ENCODE data around the gene SH2D1A.

SH2D1A gene

GRCh38 chrX:124337916-124338315, 8.4 kb upstream of the SH2D1A start:
- no peaks in the 10 kb centered on the region for H3K36me3 ChIP-seq (ENCODE audit: control insufficient read depth in 2 of 2, insufficient read depth in 2 of 2, low read length in 2 of 2)
- no peaks in the 10 kb centered on the region for H3K4me1 ChIP-seq (ENCODE audit: control insufficient read depth, insufficient read depth, low read length)
- no peak overlapping the region for H3K4me3 ChIP-seq (ENCODE audit: low read length in 2 of 2)
- H3K27ac ChIP-seq (ENCODE audit: low read length) = no peak overlapping the region
- H3K9me3 ChIP-seq (ENCODE audit: control insufficient read depth in 2 of 2, low read length in 2 of 2) = no peaks in the 10 kb centered on the region
- no peaks in the 10 kb centered on the region for H3K27me3 ChIP-seq (ENCODE audit: control insufficient read depth in 1 of 2, insufficient read depth in 2 of 2, low read length in 2 of 2)
- no peak overlapping the region for H3K9ac ChIP-seq (ENCODE audit: low read length in 2 of 2)

- no peak overlapping the region for H3K27ac ChIP-seq (ENCODE audit: low read length)
Measured at GRCh38 chrX:124338733-124339514, 7.4 kb upstream of the SH2D1A start.

GRCh38 chrX:124341396-124342132, 4.8 kb upstream of the SH2D1A start:
- Histone ChIP-seq H3K27ac (ENCODE audit: low read length) (no peak overlapping the region), H3K4me3 (ENCODE audit: low read length in 2 of 2) (no peak overlapping the region), H3K9ac (ENCODE audit: low read length in 2 of 2) (no peak overlapping the region), H3K36me3 (ENCODE audit: control insufficient read depth in 2 of 2, insufficient read depth in 2 of 2, low read length in 2 of 2) (no peaks in the 10 kb centered on the region), H3K4me1 (ENCODE audit: control insufficient read depth, insufficient read depth, low read length) (no peaks in the 10 kb centered on the region), H3K9me3 (ENCODE audit: control insufficient read depth in 2 of 2, low read length in 2 of 2) (no peaks in the 10 kb centered on the region), H3K27me3 (ENCODE audit: control insufficient read depth in 1 of 2, insufficient read depth in 2 of 2, low read length in 2 of 2) (no peaks in the 10 kb centered on the region)

More at GRCh38 chrX:124338733-124339514, 7.4 kb upstream of the SH2D1A start:
- Histone ChIP-seq H3K4me1 (ENCODE audit: control insufficient read depth, insufficient read depth, low read length) (no peaks in the 10 kb centered on the region), H3K36me3 (ENCODE audit: control insufficient read depth in 2 of 2, insufficient read depth in 2 of 2, low read length in 2 of 2) (no peaks in the 10 kb centered on the region), H3K27me3 (ENCODE audit: control insufficient read depth in 1 of 2, insufficient read depth in 2 of 2, low read length in 2 of 2) (no peaks in the 10 kb centered on the region), H3K4me3 (ENCODE audit: low read length in 2 of 2) (no peak overlapping the region), H3K9ac (ENCODE audit: low read length in 2 of 2) (no peak overlapping the region), H3K9me3 (ENCODE audit: control insufficient read depth in 2 of 2, low read length in 2 of 2) (no peaks in the 10 kb centered on the region)

GRCh38 chrX:124342174-124342867, 4.0 kb upstream of the SH2D1A start:
- no peak overlapping the region for H3K4me3 ChIP-seq (ENCODE audit: low read length in 2 of 2)
- no peaks in the 10 kb centered on the region for H3K9me3 ChIP-seq (ENCODE audit: control insufficient read depth in 2 of 2, low read length in 2 of 2)
- H3K36me3 ChIP-seq (ENCODE audit: control insufficient read depth in 2 of 2, insufficient read depth in 2 of 2, low read length in 2 of 2) = no peaks in the 10 kb centered on the region
- H3K27ac ChIP-seq (ENCODE audit: low read length) = no peak overlapping the region
- no peaks in the 10 kb centered on the region for H3K27me3 ChIP-seq (ENCODE audit: control insufficient read depth in 1 of 2, insufficient read depth in 2 of 2, low read length in 2 of 2)
- H3K9ac ChIP-seq (ENCODE audit: low read length in 2 of 2) = no peak overlapping the region
- no peaks in the 10 kb centered on the region for H3K4me1 ChIP-seq (ENCODE audit: control insufficient read depth, insufficient read depth, low read length)

GRCh38 chrX:124343016-124343415, 3.3 kb upstream of the SH2D1A start:
- Histone ChIP-seq H3K9me3 (ENCODE audit: control insufficient read depth in 2 of 2, low read length in 2 of 2) (no peaks in the 10 kb centered on the region), H3K4me1 (ENCODE audit: control insufficient read depth, insufficient read depth, low read length) (no peaks in the 10 kb centered on the region), H3K27me3 (ENCODE audit: control insufficient read depth in 1 of 2, insufficient read depth in 2 of 2, low read length in 2 of 2) (no peaks in the 10 kb centered on the region), H3K4me3 (ENCODE audit: low read length in 2 of 2) (no peak overlapping the region), H3K9ac (ENCODE audit: low read length in 2 of 2) (no peak overlapping the region), H3K27ac (ENCODE audit: low read length) (no peak overlapping the region), H3K36me3 (ENCODE audit: control insufficient read depth in 2 of 2, insufficient read depth in 2 of 2, low read length in 2 of 2) (no peaks in the 10 kb centered on the region)

GRCh38 chrX:124344246-124344645, 2.1 kb upstream of the SH2D1A start:
- Histone ChIP-seq H3K9me3 (ENCODE audit: control insufficient read depth in 2 of 2, low read length in 2 of 2) (no peaks in the 10 kb centered on the region), H3K36me3 (ENCODE audit: control insufficient read depth in 2 of 2, insufficient read depth in 2 of 2, low read length in 2 of 2) (no peaks in the 10 kb centered on the region), H3K27me3 (ENCODE audit: control insufficient read depth in 1 of 2, insufficient read depth in 2 of 2, low read length in 2 of 2) (no peaks in the 10 kb centered on the region), H3K27ac (ENCODE audit: low read length) (no peak overlapping the region), H3K4me1 (ENCODE audit: control insufficient read depth, insufficient read depth, low read length) (no peaks in the 10 kb centered on the region), H3K9ac (ENCODE audit: low read length in 2 of 2) (no peak overlapping the region), H3K4me3 (ENCODE audit: low read length in 2 of 2) (no peak overlapping the region)

GRCh38 chrX:124346877-124347241, 496 bp downstream of the SH2D1A start:
- no peak overlapping the region for H3K9ac ChIP-seq (ENCODE audit: low read length in 2 of 2)
- no peaks in the 10 kb centered on the region for H3K27me3 ChIP-seq (ENCODE audit: control insufficient read depth in 1 of 2, insufficient read depth in 2 of 2, low read length in 2 of 2)
- H3K4me3 ChIP-seq (ENCODE audit: low read length in 2 of 2) = no peak overlapping the region
- H3K4me1 ChIP-seq (ENCODE audit: control insufficient read depth, insufficient read depth, low read length) = no peaks in the 10 kb centered on the region
- H3K9me3 ChIP-seq (ENCODE audit: control insufficient read depth in 2 of 2, low read length in 2 of 2) = no peaks in the 10 kb centered on the region
- H3K27ac ChIP-seq (ENCODE audit: low read length) = no peak overlapping the region
- no peaks in the 10 kb centered on the region for H3K36me3 ChIP-seq (ENCODE audit: control insufficient read depth in 2 of 2, insufficient read depth in 2 of 2, low read length in 2 of 2)

GRCh38 chrX:124347242-124347641, 879 bp downstream of the SH2D1A start:
- Histone ChIP-seq H3K36me3 (ENCODE audit: control insufficient read depth in 2 of 2, insufficient read depth in 2 of 2, low read length in 2 of 2) (no peaks in the 10 kb centered on the region), H3K9me3 (ENCODE audit: control insufficient read depth in 2 of 2, low read length in 2 of 2) (no peaks in the 10 kb centered on the region), H3K27me3 (ENCODE audit: control insufficient read depth in 1 of 2, insufficient read depth in 2 of 2, low read length in 2 of 2) (no peaks in the 10 kb centered on the region), H3K4me3 (ENCODE audit: low read length in 2 of 2) (no peak overlapping the region), H3K9ac (ENCODE audit: low read length in 2 of 2) (no peak overlapping the region), H3K27ac (ENCODE audit: low read length) (no peak overlapping the region), H3K4me1 (ENCODE audit: control insufficient read depth, insufficient read depth, low read length) (no peaks in the 10 kb centered on the region)

GRCh38 chrX:124348182-124348581, 1.8 kb downstream of the SH2D1A start:
- Histone ChIP-seq H3K4me1 (ENCODE audit: control insufficient read depth, insufficient read depth, low read length) (no peaks in the 10 kb centered on the region), H3K4me3 (ENCODE audit: low read length in 2 of 2) (no peak overlapping the region), H3K9me3 (ENCODE audit: control insufficient read depth in 2 of 2, low read length in 2 of 2) (no peaks in the 10 kb centered on the region), H3K36me3 (ENCODE audit: control insufficient read depth in 2 of 2, insufficient read depth in 2 of 2, low read length in 2 of 2) (no peaks in the 10 kb centered on the region), H3K27ac (ENCODE audit: low read length) (no peak overlapping the region), H3K9ac (ENCODE audit: low read length in 2 of 2) (no peak overlapping the region), H3K27me3 (ENCODE audit: control insufficient read depth in 1 of 2, insufficient read depth in 2 of 2, low read length in 2 of 2) (no peaks in the 10 kb centered on the region)

GRCh38 chrX:124348885-124349453, 2.6 kb downstream of the SH2D1A start:
- Histone ChIP-seq H3K27me3 (ENCODE audit: control insufficient read depth in 1 of 2, insufficient read depth in 2 of 2, low read length in 2 of 2) (no peaks in the 10 kb centered on the region), H3K4me1 (ENCODE audit: control insufficient read depth, insufficient read depth, low read length) (no peaks in the 10 kb centered on the region), H3K4me3 (ENCODE audit: low read length in 2 of 2) (no peak overlapping the region), H3K27ac (ENCODE audit: low read length) (no peak overlapping the region), H3K36me3 (ENCODE audit: control insufficient read depth in 2 of 2, insufficient read depth in 2 of 2, low read length in 2 of 2) (no peaks in the 10 kb centered on the region), H3K9me3 (ENCODE audit: control insufficient read depth in 2 of 2, low read length in 2 of 2) (no peaks in the 10 kb centered on the region), H3K9ac (ENCODE audit: low read length in 2 of 2) (no peak overlapping the region)

Measured in stomach smooth muscle (tissue), 2 donors.